GM20000 (cell line): Measurements from ENCODE around the gene MEF2B.

Experiments
- DNase-seq: peaks from one replicate; pipeline ENCODE4 v3.0.0; 2012; ENCODE audit warnings: low spot score
- CTCF ChIP-seq: IDR thresholded peaks from 2 replicates; pipeline ENCODE4 v1.5.1; 2012; ENCODE audit warnings: mild to moderate bottlenecking, control low read depth; ENCODE audit errors: extremely low read depth, missing control alignments

Gene MEF2B

GRCh38 chr19:19170053-19170872 lies at the start of gene MEF2B:
Gene MEF2B (minus strand): TSS chr19:19170263. CDS start chr19:19150735, 19,528 bp downstream.
- TF ChIP-seq CTCF, result no peak
- DNase-seq, result peak; percentile 95

GRCh38 chr19:19218911-19219310 lies 48.8 kb upstream of the MEF2B start:
- TF ChIP-seq CTCF, result no peak

GRCh38 chr19:19217099-19217498 lies 47.0 kb upstream of the MEF2B start:
- DNase-seq, result no peak
- no peak for TF ChIP-seq CTCF

More at GRCh38 chr19:19218911-19219310, 48.8 kb upstream of the MEF2B start:
- DNase-seq, result no peak

- no peak for TF ChIP-seq CTCF
- DNase-seq, result no peak
Observed at GRCh38 chr19:19215792-19216191, 45.7 kb upstream of the MEF2B start.

GRCh38 chr19:19214892-19215291 lies 44.8 kb upstream of the MEF2B start:
- TF ChIP-seq CTCF, result no peak
- no peak for DNase-seq

GRCh38 chr19:19214159-19214490 lies 44.1 kb upstream of the MEF2B start:
- no peak for DNase-seq
- no peak for TF ChIP-seq CTCF

- no peak for DNase-seq
- TF ChIP-seq CTCF, result no peak
Observed at GRCh38 chr19:19213426-19214158, 43.5 kb upstream of the MEF2B start.
